ENCODE results near the gene CRMP1. TPM values are rescaled to one million over a fixed set of nuclear protein-coding genes. Genes with fewer than 3 reads are reported as not detected.

Gene CRMP1
- total RNA-seq, 1 experiment from 2014 or later, result 77.5 TPM

GRCh38 chr4:5931526-5931925 lies 38.6 kb upstream of the CRMP1 start:
- peak; percentile 57 for DNase-seq (ENCODE audit: low spot score)
- Histone ChIP-seq H3K4me3 (ENCODE audit: low read depth, low read length, poor library complexity, severe bottlenecking) (no peak overlapping the region), H3K27ac (ENCODE audit: low read depth, low read length, poor library complexity, severe bottlenecking) (no peak overlapping the region), H3K27me3 (replicated peaks; ENCODE audit: insufficient read depth, low read depth, low read length, poor library complexity) (no peaks in the 10 kb centered on the region), H3K36me3 (ENCODE audit: insufficient read depth, low read length, poor library complexity, severe bottlenecking) (no peaks in the 10 kb centered on the region), H3K4me1 (ENCODE audit: insufficient read depth, low read length, poor library complexity, severe bottlenecking) (peaks cover 16% of the 10 kb centered on the region), H3K9me3 (ENCODE audit: low read depth, low read length, poor library complexity, severe bottlenecking) (no peaks in the 10 kb centered on the region)
- TF ChIP-seq, protein P1, sequence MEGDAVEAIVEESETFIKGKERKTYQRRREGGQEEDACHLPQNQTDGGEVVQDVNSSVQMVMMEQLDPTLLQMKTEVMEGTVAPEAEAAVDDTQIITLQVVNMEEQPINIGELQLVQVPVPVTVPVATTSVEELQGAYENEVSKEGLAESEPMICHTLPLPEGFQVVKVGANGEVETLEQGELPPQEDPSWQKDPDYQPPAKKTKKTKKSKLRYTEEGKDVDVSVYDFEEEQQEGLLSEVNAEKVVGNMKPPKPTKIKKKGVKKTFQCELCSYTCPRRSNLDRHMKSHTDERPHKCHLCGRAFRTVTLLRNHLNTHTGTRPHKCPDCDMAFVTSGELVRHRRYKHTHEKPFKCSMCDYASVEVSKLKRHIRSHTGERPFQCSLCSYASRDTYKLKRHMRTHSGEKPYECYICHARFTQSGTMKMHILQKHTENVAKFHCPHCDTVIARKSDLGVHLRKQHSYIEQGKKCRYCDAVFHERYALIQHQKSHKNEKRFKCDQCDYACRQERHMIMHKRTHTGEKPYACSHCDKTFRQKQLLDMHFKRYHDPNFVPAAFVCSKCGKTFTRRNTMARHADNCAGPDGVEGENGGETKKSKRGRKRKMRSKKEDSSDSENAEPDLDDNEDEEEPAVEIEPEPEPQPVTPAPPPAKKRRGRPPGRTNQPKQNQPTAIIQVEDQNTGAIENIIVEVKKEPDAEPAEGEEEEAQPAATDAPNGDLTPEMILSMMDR (conservative IDR thresholded peaks at IDR 0.05; ENCODE audit: low read depth, low read length), result no peak
- no peak for TF ChIP-seq EZH2 (IDR thresholded peaks at IDR 0.05; ENCODE audit: borderline replicate concordance, low read depth, low read length, poor library complexity, severe bottlenecking)
- intact Hi-C loops (cut with micrococcal nuclease; ENCODE audit: unreplicated experiment), result no loop called here
- no TSS peak for BruUV-seq (replicated peaks)
- ChIA-PET POLR2A (ENCODE audit: low non-redundant PET) (no interaction called here), CTCF (interaction anchor here (0.6 kb wide), 1 partner anchor 1727 kb away, joined by 3 read pairs; no protein-coding TSS in a partner anchor)

DNA sequence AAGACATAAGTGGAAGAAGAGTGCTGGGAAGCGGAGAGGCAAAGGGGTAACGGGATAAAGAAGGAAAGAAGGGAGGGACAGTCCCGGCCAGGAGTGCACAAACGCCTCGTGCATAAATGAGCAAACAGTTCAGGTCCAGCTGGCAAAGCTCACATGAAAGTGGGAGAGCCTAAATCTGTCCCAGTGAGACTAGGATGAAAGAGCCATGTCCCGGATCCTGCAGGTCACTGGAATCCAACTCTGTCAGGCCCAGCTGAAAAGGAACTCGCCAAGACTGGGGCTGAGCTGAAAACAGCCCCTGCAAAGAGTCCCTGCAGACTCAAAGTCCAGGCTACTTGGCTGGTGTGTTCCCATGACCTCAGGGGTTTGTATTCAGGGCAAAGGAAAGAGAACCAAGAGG lies 38.0 kb upstream of the CRMP1 start:
- intact Hi-C loops (cut with micrococcal nuclease; ENCODE audit: unreplicated experiment), result no loop called here
- Histone ChIP-seq H3K9me3 (ENCODE audit: low read depth, low read length, poor library complexity, severe bottlenecking) (no peaks in the 10 kb centered on the region), H3K36me3 (ENCODE audit: insufficient read depth, low read length, poor library complexity, severe bottlenecking) (no peaks in the 10 kb centered on the region), H3K27me3 (replicated peaks; ENCODE audit: insufficient read depth, low read depth, low read length, poor library complexity) (no peaks in the 10 kb centered on the region), H3K4me1 (ENCODE audit: insufficient read depth, low read length, poor library complexity, severe bottlenecking) (peaks cover 16% of the 10 kb centered on the region), H3K4me3 (ENCODE audit: low read depth, low read length, poor library complexity, severe bottlenecking) (no peak overlapping the region), H3K27ac (ENCODE audit: low read depth, low read length, poor library complexity, severe bottlenecking) (no peak overlapping the region)
- ChIA-PET POLR2A (ENCODE audit: low non-redundant PET) (no interaction called here), CTCF (no interaction called here)
- no peak for DNase-seq (ENCODE audit: low spot score)
- BruUV-seq (replicated peaks), result no TSS peak
- TF ChIP-seq, protein P1 (conservative IDR thresholded peaks at IDR 0.05; ENCODE audit: low read depth, low read length), result no peak
- TF ChIP-seq EZH2 (IDR thresholded peaks at IDR 0.05; ENCODE audit: borderline replicate concordance, low read depth, low read length, poor library complexity, severe bottlenecking), result no peak

DNA sequence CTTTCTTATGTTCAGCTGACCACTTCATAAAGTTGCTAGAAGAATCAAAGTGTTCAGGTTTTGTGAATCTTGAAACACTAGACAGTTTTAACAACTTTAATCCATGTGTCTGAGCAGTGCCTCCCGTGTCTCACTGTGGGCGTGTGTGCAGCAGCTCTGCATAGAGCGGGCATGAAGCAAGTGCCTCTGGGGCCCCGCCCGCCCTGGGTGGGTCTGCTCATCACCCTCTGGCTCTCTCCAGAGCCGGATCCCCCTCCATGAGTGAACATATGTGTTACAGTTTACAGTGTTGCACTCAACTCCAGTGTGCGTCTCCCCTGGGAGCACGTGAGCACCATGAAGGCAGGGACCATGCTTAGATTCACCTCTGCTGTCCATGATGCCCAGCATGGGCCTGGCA lies 37.6 kb upstream of the CRMP1 start:
- intact Hi-C loops (cut with micrococcal nuclease; ENCODE audit: unreplicated experiment), result no loop called here
- POLR2A ChIA-PET (ENCODE audit: low non-redundant PET), result no interaction called here
- Histone ChIP-seq H3K4me1 (ENCODE audit: insufficient read depth, low read length, poor library complexity, severe bottlenecking) (peaks cover 16% of the 10 kb centered on the region), H3K4me3 (ENCODE audit: low read depth, low read length, poor library complexity, severe bottlenecking) (no peak overlapping the region), H3K27ac (ENCODE audit: low read depth, low read length, poor library complexity, severe bottlenecking) (no peak overlapping the region), H3K27me3 (replicated peaks; ENCODE audit: insufficient read depth, low read depth, low read length, poor library complexity) (no peaks in the 10 kb centered on the region), H3K9me3 (ENCODE audit: low read depth, low read length, poor library complexity, severe bottlenecking) (no peaks in the 10 kb centered on the region), H3K36me3 (ENCODE audit: insufficient read depth, low read length, poor library complexity, severe bottlenecking) (no peaks in the 10 kb centered on the region)
- CTCF ChIA-PET, result interaction anchor here (0.7 kb wide), 1 partner anchor 39 kb away, joined by 3 read pairs; no protein-coding TSS in a partner anchor
- no peak for TF ChIP-seq EZH2 (IDR thresholded peaks at IDR 0.05; ENCODE audit: borderline replicate concordance, low read depth, low read length, poor library complexity, severe bottlenecking)
- TF ChIP-seq, protein P1 (conservative IDR thresholded peaks at IDR 0.05; ENCODE audit: low read depth, low read length), result no peak
- BruUV-seq (replicated peaks), result no TSS peak
- no peak for DNase-seq (ENCODE audit: low spot score)

Data from A673 (cell line).